ENCODE results near the gene NCAPD2.
"Not testable (repeated sequence)": the region's sequence is repeated elsewhere in the genome, so short reads cannot be mapped to it uniquely, and the experiment has no call there.

The NCAPD2 gene

GRCh38 chr12:6497291-6497690, 3.4 kb downstream of the NCAPD2 start:
- DNase-seq (ENCODE audit: low read depth in 2 of 2) = not testable (repeated sequence)

- DNase-seq (ENCODE audit: low read depth in 2 of 2) = no peak
Measured at GRCh38 chr12:6500466-6500865, 6.6 kb downstream of the NCAPD2 start.

- no peak for DNase-seq (ENCODE audit: low read depth in 2 of 2)
Measured at GRCh38 chr12:6507102-6507998, 13.4 kb downstream of the NCAPD2 start.

GRCh38 chr12:6508087-6508486, 14.2 kb downstream of the NCAPD2 start:
- no peak for DNase-seq (ENCODE audit: low read depth in 2 of 2)

- no peak for DNase-seq (ENCODE audit: low read depth in 2 of 2)
Measured at GRCh38 chr12:6520186-6520585, 26.3 kb downstream of the NCAPD2 start.

- no peak for DNase-seq (ENCODE audit: low read depth in 2 of 2)
Measured at GRCh38 chr12:6522193-6522592, 28.3 kb downstream of the NCAPD2 start.

GRCh38 chr12:6523708-6524107, 29.8 kb downstream of the NCAPD2 start:
- DNase-seq (ENCODE audit: low read depth in 2 of 2) = no peak

GRCh38 chr12:6524648-6525047, 30.7 kb downstream of the NCAPD2 start:
- no peak for DNase-seq (ENCODE audit: low read depth in 2 of 2)

- no peak for DNase-seq (ENCODE audit: low read depth in 2 of 2)
Measured at GRCh38 chr12:6526201-6526600, 32.3 kb downstream of the NCAPD2 start.

- no peak for DNase-seq (ENCODE audit: low read depth in 2 of 2)
Measured at GRCh38 chr12:6526766-6527525, 33.0 kb downstream of the NCAPD2 start.

GRCh38 chr12:6527711-6528110, 33.8 kb downstream of the NCAPD2 start:
- no peak for DNase-seq (ENCODE audit: low read depth in 2 of 2)

GRCh38 chr12:6528539-6529235, 34.8 kb downstream of the NCAPD2 start:
- DNase-seq (ENCODE audit: low read depth in 2 of 2) = no peak

- no peak for DNase-seq (ENCODE audit: low read depth in 2 of 2)
Measured at GRCh38 chr12:6529291-6529737, 35.4 kb downstream of the NCAPD2 start.

- DNase-seq (ENCODE audit: low read depth in 2 of 2) = no peak
Measured at GRCh38 chr12:6530576-6531260, 36.8 kb downstream of the NCAPD2 start.

- DNase-seq (ENCODE audit: low read depth in 2 of 2) = peak; percentile 73
Measured at GRCh38 chr12:6532051-6532926, 38.4 kb downstream of the NCAPD2 start.

- DNase-seq (ENCODE audit: low read depth in 2 of 2) = peak in 1 of 2 donors; percentile 44
Measured at GRCh38 chr12:6532927-6533652, 39.2 kb downstream of the NCAPD2 start.

- DNase-seq (ENCODE audit: low read depth in 2 of 2) = no peak
Measured at GRCh38 chr12:6533653-6533922, 39.7 kb downstream of the NCAPD2 start.

- peak; percentile 85 to 87 for DNase-seq (ENCODE audit: low read depth in 2 of 2)
Measured at GRCh38 chr12:6533923-6534694, 40.2 kb downstream of the NCAPD2 start, which contains the start of gene GAPDH. Gene GAPDH (plus strand): TSS chr12:6534517. CDS start chr12:6534833, 316 bp downstream.

- DNase-seq (ENCODE audit: low read depth in 2 of 2) = peak in 1 of 2 donors; percentile 66
Measured at GRCh38 chr12:6534695-6534944, 40.7 kb downstream of the NCAPD2 start.
